Nephron (organoid): ENCODE data around the gene DCTN2.

Experiments
- H3K27ac Mint-ChIP-seq, 3 experiments: 2 replicates each; pipeline ENCODE4 v1.8.0; 2020; ENCODE audit warnings: mixed read lengths in 3 of 3, mild to moderate bottlenecking in 2 of 3, moderate library complexity in 1 of 3
- H3K27me3 Mint-ChIP-seq: 2 replicates; pipeline ENCODE4 v1.8.0; 2021; ENCODE audit warnings: low read depth, mild to moderate bottlenecking, moderate library complexity, mixed read lengths
- H3K36me3 Mint-ChIP-seq: 2 replicates; pipeline ENCODE4 v1.8.0; 2020; ENCODE audit warnings: low read depth, mixed read lengths
- H3K4me1 Mint-ChIP-seq: 2 replicates; pipeline ENCODE4 v1.8.0; 2020; ENCODE audit warnings: mixed read lengths
- H3K4me3 Mint-ChIP-seq, 3 experiments: 2 replicates each; pipeline ENCODE4 v1.8.0; 2020; ENCODE audit warnings: mild to moderate bottlenecking in 3 of 3, mixed read lengths in 3 of 3, moderate library complexity in 2 of 3
- H3K9me3 Mint-ChIP-seq: 2 replicates; pipeline ENCODE4 v1.8.0; 2020; ENCODE audit warnings: mixed read lengths
- TF ChIP-seq, protein P1 (sequence below), 3 experiments: fragments of 200-600 bp; sonication (generic); IDR thresholded peaks; one replicate each; pipeline ENCODE4 v1.5.0; 2021; ENCODE audit warnings: antibody characterized with exemption in 3 of 3; ENCODE audit not compliant: unreplicated experiment in 3 of 3

DCTN2 gene

DNA sequence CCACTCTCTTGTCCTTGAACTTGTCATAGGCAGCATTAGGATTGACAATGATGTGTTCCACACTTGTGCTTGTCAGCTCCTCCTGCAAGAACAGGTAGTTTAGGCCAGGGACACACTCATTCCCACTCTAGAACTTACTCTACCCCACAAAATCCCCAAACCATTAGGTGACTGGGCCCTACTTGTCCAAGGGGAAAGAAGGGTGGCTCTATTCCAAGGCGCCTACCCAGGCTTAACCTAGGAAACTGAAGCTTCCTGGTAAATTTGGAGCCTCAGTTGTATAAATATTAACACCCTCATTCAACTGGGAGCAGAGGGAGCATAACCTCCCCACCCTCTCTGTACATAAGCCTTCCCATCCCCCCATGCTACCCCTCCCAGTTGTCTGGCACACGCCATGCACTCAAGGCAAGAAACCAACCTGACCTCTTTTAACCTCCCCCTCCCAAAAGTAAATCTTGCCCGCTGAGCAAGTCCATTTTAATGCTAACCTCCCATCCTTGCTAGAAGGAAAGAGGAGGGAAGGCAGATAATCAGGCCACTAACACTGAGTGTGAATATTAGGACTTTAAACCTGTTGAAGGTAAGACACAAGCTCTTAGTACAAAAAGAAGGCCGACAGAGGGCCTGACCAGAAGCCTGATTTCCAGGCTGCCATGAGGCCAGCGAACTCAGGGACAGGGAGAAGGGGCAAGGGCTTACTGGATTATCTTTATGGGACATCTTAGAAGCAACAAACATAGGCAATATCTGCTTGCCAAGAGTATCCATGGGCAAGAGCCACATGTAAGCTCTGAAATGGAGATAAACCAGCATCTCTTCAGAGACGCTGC lies 11.0 kb downstream of the DCTN2 start:
- Mint-ChIP-seq H3K4me1 (peaks cover 2% of the 10 kb centered on the region), H3K27me3 (no peaks in the 10 kb centered on the region), H3K9me3 (no peaks in the 10 kb centered on the region), H3K27ac (no peak overlapping the region), H3K36me3 (peaks cover 81% of the 10 kb centered on the region), H3K4me3 (no peak overlapping the region)
- TF ChIP-seq, protein P1, sequence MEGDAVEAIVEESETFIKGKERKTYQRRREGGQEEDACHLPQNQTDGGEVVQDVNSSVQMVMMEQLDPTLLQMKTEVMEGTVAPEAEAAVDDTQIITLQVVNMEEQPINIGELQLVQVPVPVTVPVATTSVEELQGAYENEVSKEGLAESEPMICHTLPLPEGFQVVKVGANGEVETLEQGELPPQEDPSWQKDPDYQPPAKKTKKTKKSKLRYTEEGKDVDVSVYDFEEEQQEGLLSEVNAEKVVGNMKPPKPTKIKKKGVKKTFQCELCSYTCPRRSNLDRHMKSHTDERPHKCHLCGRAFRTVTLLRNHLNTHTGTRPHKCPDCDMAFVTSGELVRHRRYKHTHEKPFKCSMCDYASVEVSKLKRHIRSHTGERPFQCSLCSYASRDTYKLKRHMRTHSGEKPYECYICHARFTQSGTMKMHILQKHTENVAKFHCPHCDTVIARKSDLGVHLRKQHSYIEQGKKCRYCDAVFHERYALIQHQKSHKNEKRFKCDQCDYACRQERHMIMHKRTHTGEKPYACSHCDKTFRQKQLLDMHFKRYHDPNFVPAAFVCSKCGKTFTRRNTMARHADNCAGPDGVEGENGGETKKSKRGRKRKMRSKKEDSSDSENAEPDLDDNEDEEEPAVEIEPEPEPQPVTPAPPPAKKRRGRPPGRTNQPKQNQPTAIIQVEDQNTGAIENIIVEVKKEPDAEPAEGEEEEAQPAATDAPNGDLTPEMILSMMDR (IDR thresholded peaks at IDR 0.05; ENCODE audit: unreplicated experiment in 3 of 3) = no peak

DNA sequence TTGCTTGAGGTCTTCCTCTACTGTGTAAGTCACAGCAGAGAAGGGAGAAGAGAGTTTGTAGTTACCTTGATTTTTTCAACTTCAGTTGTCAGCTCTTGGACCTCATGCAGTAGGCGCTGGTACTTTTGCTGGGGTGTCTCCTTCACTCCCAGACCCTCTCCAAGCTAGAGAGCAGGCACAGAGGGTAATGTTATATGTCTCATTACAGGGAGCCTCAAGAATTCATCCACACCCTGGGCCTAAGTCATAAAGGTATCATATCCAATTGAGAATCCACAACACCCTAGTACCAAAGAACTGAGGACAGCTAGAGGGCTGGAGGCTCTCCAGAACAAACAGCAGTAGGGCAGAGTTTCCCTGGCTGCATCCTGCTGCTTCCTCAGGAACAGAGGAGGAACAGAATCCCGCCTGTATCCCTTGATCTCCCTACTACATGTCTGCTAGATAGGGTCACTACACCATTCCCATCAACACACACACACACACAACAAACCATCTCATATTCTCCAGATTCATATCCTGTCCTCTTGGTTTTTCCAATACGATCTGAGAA lies 11.9 kb downstream of the DCTN2 start:
- Mint-ChIP-seq H3K9me3 (no peaks in the 10 kb centered on the region), H3K4me3 (no peak overlapping the region), H3K27me3 (no peaks in the 10 kb centered on the region), H3K4me1 (no peaks in the 10 kb centered on the region), H3K36me3 (peaks cover 84% of the 10 kb centered on the region), H3K27ac (no peak overlapping the region)
- TF ChIP-seq, protein P1 (IDR thresholded peaks at IDR 0.05; ENCODE audit: unreplicated experiment in 3 of 3) = no peak

DNA sequence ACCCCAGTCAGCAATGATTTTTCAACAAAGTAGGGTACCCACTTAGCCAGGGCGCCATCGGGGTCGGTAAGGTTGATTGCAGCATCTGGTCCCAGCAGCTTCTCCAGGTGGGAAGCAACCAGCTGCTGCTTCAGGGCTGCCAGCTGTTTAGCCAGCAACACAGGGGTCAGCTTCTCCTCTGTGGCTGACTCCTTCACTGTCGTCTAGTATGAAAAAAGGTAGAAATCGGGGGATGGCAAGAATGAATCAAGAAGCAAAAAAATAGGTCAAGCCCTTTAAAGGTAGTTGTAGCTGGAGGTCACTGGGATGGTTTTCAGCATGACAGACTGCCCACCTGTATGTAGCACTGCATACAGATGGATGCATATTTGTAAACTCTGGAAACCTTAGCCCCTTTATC lies 12.7 kb downstream of the DCTN2 start:
- TF ChIP-seq, protein P1 (IDR thresholded peaks at IDR 0.05; ENCODE audit: unreplicated experiment in 3 of 3) = no peak
- H3K9me3 Mint-ChIP-seq = no peaks in the 10 kb centered on the region
- H3K4me3 Mint-ChIP-seq = no peak overlapping the region
- H3K27me3 Mint-ChIP-seq = no peaks in the 10 kb centered on the region
- H3K4me1 Mint-ChIP-seq = no peaks in the 10 kb centered on the region
- H3K36me3 Mint-ChIP-seq = peaks cover 89% of the 10 kb centered on the region
- H3K27ac Mint-ChIP-seq = no peak overlapping the region

DNA sequence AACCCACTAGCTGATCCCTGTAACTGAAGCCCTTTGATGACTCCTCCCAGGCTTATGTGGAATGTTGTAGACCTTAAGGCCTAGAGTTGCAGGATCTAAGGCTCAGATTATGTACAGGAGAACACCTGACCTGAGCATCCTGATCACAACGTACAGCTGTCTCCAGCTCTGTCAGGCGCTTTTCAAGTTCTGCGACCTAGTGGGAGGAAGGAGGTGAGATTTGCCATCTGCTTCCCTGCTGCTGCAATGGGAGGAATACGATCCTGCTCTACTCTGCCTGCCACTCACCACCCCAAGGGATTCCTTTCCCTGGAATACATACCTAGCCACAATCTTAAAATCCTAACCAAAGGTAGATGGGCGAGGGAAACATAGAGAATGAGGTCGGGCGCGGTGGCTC lies 13.9 kb downstream of the DCTN2 start:
- no peak overlapping the region for H3K27ac Mint-ChIP-seq
- peaks cover 86% of the 10 kb centered on the region for H3K36me3 Mint-ChIP-seq
- no peaks in the 10 kb centered on the region for H3K4me1 Mint-ChIP-seq
- TF ChIP-seq, protein P1 (IDR thresholded peaks at IDR 0.05; ENCODE audit: unreplicated experiment in 3 of 3) = no peak
- no peak overlapping the region for H3K4me3 Mint-ChIP-seq
- no peaks in the 10 kb centered on the region for H3K27me3 Mint-ChIP-seq
- H3K9me3 Mint-ChIP-seq = no peaks in the 10 kb centered on the region

DNA sequence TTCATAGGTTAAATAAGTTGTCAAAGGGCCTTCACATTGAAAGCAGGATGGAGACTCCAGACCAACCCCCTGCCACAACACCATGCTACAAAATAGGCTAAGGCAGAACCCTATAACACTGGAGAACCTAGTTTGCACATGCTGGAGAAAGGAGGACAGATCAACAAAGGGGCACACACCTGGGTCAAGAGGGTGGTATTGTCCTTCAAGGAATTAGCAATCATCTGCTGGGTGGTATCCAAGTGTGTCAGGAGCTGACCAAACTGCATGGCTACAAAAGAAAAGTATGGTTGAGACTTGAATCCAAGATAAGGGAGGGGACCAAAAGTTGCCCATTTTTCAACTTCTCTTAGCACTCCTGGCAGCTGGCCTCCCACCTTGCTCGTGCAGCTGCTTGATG lies 15.2 kb downstream of the DCTN2 start:
- Mint-ChIP-seq H3K27ac (no peak overlapping the region), H3K4me3 (no peak overlapping the region), H3K36me3 (peaks cover 80% of the 10 kb centered on the region), H3K27me3 (no peaks in the 10 kb centered on the region), H3K9me3 (no peaks in the 10 kb centered on the region), H3K4me1 (no peaks in the 10 kb centered on the region)
- TF ChIP-seq, protein P1 (IDR thresholded peaks at IDR 0.05; ENCODE audit: unreplicated experiment in 3 of 3) = no peak
